ENCODE data around the gene RAB4B. TPM values are rescaled to one million over a fixed set of nuclear protein-coding genes. Genes with fewer than 3 reads are reported as not detected.

Gene RAB4B
- total and polyA plus RNA-seq, 2 of the 13 experiments (the other 11 are each of a cell fraction or from before 2014, with no cell fraction given), result 3.3 to 5.4 TPM

DNA sequence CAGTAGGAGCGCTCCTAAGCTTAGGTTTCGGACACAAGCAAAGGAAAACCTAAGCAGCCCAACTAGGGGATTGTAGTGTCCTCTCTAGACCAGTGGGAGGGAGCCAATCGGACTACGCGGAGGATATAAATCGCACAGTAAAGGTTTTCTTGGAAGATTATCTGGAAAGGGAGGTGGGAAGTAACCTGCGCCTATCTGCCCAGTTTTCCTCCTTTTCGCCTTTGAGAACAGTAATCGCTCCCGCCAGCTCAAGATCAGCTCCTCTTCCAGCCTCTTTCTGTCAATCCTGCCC lies 456 bp upstream of the RAB4B start:
- no peaks in the 10 kb centered on the region; a peak in 1 of 5 replicates for H3K27me3 ChIP-seq (ENCODE audit: control insufficient read depth in 1 of 2, insufficient read depth in 2 of 2, low read length in 2 of 2)
- WGBS (ENCODE audit: low lambda C conversion rate), result 0% methylated on average over 8 of the region's 10 CpGs
- H3K79me2 ChIP-seq (ENCODE audit: insufficient read depth, low read length), result no peaks in the 10 kb centered on the region
- H3K4me2 ChIP-seq (ENCODE audit: low read depth, low read length), result peak overlapping the region; percentile 95
- FAIRE-seq, result no peak
- ChIA-PET POLR2A (interaction anchor here (0.6 to 4.1 kb wide), 24 partner anchors 7 to 780 kb away, joined by 3 to 90 read pairs (median 6); partner anchors contain the start of genes ACTMAP, COQ8B, EGLN2 and ITPKC), CTCF (ENCODE audit: low intra/inter-chr PET ratio, low total read pairs) (no interaction called here)
- H3K27ac ChIP-seq (ENCODE audit: extremely low read length, insufficient read depth, low read length), result peak overlapping the region; percentile 97
- no peaks in the 10 kb centered on the region for H3K9me3 ChIP-seq (ENCODE audit: low read length)
- ATAC-seq, result no peak
- peaks cover 31% of the 10 kb centered on the region for H3K4me1 ChIP-seq (ENCODE audit: insufficient read depth, low read length)
- no peaks in the 10 kb centered on the region for H3K36me3 ChIP-seq (replicated peaks in 1 of 2; ENCODE audit: control insufficient read depth in 1 of 2, insufficient read depth in 2 of 2, low read length in 2 of 2)
- no peak for DNase-seq (ENCODE audit: low spot score)
- BruUV-seq (replicated peaks), result TSS peak; percentile 98
- H3K9ac ChIP-seq (ENCODE audit: insufficient read depth, low read depth, low read length), result peak overlapping the region; percentile 90
- H2AFZ ChIP-seq (ENCODE audit: low read length), result peak overlapping the region; percentile 16
- intact Hi-C loops (cut with micrococcal nuclease; ENCODE audit: unreplicated experiment) (no loop called here), in situ Hi-C loops (cut with HindIII; ENCODE audit: extremely low pct_ligation_motif_present, low pct_unique_long_range_greater_than_20kb) (no loop called here)
- H3K4me3 ChIP-seq (replicated peaks in 1 of 3; ENCODE audit: insufficient read depth in 1 of 3, low read depth in 2 of 3, low read length in 3 of 3), result peak overlapping the region; percentile 54 to 81 (median 62); a peak in 5 of 6 replicates
- no peaks in the 10 kb centered on the region for H4K20me1 ChIP-seq (ENCODE audit: insufficient read depth, low read length)
- TF ChIP-seq NFKBIZ (CRISPR knock-in tag; IDR thresholded peaks at IDR 0.05) (no peak), ZNF101 (CRISPR knock-in tag; IDR thresholded peaks at IDR 0.05; ENCODE audit: borderline replicate concordance, low read depth) (no peak), HOXA7 (CRISPR knock-in tag; IDR thresholded peaks at IDR 0.05) (no peak), NONO (IDR thresholded peaks at IDR 0.05) (no peak), NONO (CRISPR knock-in tag; conservative IDR thresholded peaks at IDR 0.05) (no peak), TBX3 (IDR thresholded peaks at IDR 0.05; ENCODE audit: borderline replicate concordance) (no peak), MEIS2 (CRISPR knock-in tag; IDR thresholded peaks at IDR 0.05) (0 out of 2 replicates have a peak, but pooled peaks have one; percentile 30), MTA1 (CRISPR knock-in tag; IDR thresholded peaks at IDR 0.05; ENCODE audit: borderline replicate concordance) (no peak), ATF1 (CRISPR knock-in tag; IDR thresholded peaks at IDR 0.05) (peak; percentile 77; the same call in 1 of the 2 replicates), RFXANK (CRISPR knock-in tag; IDR thresholded peaks at IDR 0.05) (peak; percentile 98), TOPORS (CRISPR knock-in tag; IDR thresholded peaks at IDR 0.05) (no peak), RFXAP (CRISPR knock-in tag; IDR thresholded peaks at IDR 0.05; ENCODE audit: borderline replicate concordance) (peak; percentile 99), ATF2 (CRISPR knock-in tag; IDR thresholded peaks at IDR 0.05) (no peak), KDM4B (CRISPR knock-in tag; IDR thresholded peaks at IDR 0.05) (no peak), HHEX (CRISPR knock-in tag; IDR thresholded peaks at IDR 0.05) (no peak), CREB1 (IDR thresholded peaks at IDR 0.05) (no peak), CREB1 (CRISPR knock-in tag; IDR thresholded peaks at IDR 0.05) (peak; percentile 78; the same call in 1 of the 2 replicates), LCORL (IDR thresholded peaks at IDR 0.05) (no peak), LCORL (CRISPR knock-in tag; IDR thresholded peaks at IDR 0.05) (0 out of 2 replicates have a peak, but pooled peaks have one; percentile 11), ZNF703 (CRISPR knock-in tag; IDR thresholded peaks at IDR 0.05; ENCODE audit: borderline replicate concordance) (no peak), ZNF343 (CRISPR knock-in tag; IDR thresholded peaks at IDR 0.05) (no peak), TAF1 (CRISPR knock-in tag; IDR thresholded peaks at IDR 0.05) (peak; percentile 46; the same call in 1 of the 2 replicates), SMYD3 (CRISPR knock-in tag; IDR thresholded peaks at IDR 0.05) (no peak)
- TF ChIP-seq, protein P1, sequence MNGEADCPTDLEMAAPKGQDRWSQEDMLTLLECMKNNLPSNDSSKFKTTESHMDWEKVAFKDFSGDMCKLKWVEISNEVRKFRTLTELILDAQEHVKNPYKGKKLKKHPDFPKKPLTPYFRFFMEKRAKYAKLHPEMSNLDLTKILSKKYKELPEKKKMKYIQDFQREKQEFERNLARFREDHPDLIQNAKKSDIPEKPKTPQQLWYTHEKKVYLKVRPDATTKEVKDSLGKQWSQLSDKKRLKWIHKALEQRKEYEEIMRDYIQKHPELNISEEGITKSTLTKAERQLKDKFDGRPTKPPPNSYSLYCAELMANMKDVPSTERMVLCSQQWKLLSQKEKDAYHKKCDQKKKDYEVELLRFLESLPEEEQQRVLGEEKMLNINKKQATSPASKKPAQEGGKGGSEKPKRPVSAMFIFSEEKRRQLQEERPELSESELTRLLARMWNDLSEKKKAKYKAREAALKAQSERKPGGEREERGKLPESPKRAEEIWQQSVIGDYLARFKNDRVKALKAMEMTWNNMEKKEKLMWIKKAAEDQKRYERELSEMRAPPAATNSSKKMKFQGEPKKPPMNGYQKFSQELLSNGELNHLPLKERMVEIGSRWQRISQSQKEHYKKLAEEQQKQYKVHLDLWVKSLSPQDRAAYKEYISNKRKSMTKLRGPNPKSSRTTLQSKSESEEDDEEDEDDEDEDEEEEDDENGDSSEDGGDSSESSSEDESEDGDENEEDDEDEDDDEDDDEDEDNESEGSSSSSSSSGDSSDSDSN (CRISPR knock-in tag; IDR thresholded peaks at IDR 0.05), result no peak
- TF ChIP-seq, protein P2, sequence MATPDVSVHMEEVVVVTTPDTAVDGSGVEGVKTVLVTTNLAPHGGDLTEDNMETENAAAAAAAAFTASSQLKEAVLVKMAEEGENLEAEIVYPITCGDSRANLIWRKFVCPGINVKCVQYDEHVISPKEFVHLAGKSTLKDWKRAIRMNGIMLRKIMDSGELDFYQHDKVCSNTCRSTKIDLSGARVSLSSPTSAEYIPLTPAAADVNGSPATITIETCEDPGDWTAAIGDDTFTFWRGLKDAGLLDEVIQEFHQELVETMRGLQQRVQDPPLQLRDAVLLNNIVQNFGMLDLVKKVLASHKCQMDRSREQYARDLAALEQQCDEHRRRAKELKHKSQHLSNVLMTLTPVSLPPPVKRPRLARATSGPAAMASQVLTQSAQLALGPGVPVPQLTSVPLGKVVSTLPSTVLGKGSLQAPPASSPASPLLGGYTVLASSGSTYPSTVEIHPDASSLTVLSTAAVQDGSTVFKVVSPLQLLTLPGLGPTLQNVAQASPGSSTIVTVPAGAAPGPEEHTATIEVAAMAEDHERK (CRISPR knock-in tag; IDR thresholded peaks at IDR 0.05; ENCODE audit: low read depth), result 0 out of 2 replicates have a peak, but pooled peaks have one; percentile 2
